SKM-1 (cell line): ENCODE results near the gene DNM3.
A peak's percentile ranks its signal among the peaks of the same experiment; 100 is the strongest.

Experiments
- DNase-seq: peaks from one replicate; lab custom pipeline; 2025; ENCODE audit not compliant: unreplicated experiment; lab: John Stamatoyannopoulos, UW

The DNM3 gene

DNA sequence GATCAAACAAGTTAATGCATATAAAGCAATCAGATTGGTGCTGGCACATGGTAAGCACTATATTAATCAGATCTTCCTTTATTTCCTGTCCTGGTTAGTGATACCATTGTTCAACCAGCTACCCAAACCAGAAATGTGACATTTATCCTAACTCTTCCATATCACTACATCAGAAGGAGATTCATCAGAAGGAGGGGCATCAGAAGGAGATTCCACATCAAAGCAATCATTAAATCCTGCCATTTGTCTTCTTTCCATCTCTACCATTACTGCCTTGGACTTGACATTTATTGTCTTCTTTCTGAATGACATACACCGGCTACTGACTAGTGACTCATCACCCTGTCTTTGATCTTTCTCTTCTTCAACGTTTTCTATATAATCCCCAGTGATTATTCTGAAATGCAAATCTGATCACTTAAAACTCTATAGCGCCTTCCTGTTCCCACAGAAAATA, 75.0 kb downstream of the DNM3 start:
- DNase-seq = no peak

DNA sequence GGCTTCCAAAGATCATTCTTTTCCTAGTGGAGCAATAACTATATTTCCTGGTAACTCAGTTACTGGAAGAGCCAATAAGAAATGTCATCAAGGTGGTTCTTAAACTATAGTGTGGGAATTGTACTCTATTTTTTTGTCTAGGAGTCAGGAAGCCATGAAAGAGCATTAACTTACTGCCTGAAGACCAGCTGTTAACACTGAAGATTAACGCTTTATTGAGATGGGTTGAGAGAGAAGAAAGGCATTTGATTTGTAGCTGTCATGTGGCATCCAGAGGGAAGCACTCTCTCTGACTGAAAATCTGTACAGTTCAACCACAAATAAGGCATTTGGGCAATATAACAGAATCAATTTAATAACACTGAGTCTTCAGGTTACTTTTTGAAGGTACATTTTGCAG, 76.0 kb downstream of the DNM3 start:
- DNase-seq = no peak

- DNase-seq = no peak
Measured at GRCh38 chr1:171919891-171920887, 78.9 kb downstream of the DNM3 start.

GRCh38 chr1:171922999-171923398, 81.7 kb downstream of the DNM3 start:
- DNase-seq = no peak

- DNase-seq = no peak
Measured at GRCh38 chr1:171929121-171929520, 87.8 kb downstream of the DNM3 start.

- DNase-seq = no peak
Measured at GRCh38 chr1:171931752-171932151, 90.5 kb downstream of the DNM3 start.

DNA sequence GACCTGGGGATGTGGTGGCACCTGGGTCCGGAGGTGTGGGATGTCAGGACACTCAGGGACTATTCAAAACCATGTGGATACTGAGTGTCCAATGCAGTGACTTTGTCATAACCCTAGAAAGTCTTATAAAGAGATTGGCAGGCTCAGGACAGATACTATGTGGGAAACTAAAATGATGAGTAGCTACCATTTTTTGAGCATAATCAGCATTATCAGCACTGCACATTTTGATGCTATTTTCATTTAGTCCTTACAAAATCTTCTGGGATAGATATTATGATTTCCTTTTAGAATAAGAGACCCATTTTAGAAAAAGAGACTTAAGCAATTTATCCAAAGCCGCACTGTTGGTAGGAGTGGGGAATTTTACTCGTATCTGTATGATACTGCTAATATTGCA, 93.4 kb downstream of the DNM3 start:
- no peak for DNase-seq

GRCh38 chr1:171935086-171935485, 93.8 kb downstream of the DNM3 start:
- no peak for DNase-seq

GRCh38 chr1:171935664-171936063, 94.4 kb downstream of the DNM3 start:
- no peak for DNase-seq

GRCh38 chr1:171937938-171938337, 96.6 kb downstream of the DNM3 start:
- no peak for DNase-seq

- no peak for DNase-seq
Measured at GRCh38 chr1:171939740-171940139, 98.4 kb downstream of the DNM3 start.

DNA sequence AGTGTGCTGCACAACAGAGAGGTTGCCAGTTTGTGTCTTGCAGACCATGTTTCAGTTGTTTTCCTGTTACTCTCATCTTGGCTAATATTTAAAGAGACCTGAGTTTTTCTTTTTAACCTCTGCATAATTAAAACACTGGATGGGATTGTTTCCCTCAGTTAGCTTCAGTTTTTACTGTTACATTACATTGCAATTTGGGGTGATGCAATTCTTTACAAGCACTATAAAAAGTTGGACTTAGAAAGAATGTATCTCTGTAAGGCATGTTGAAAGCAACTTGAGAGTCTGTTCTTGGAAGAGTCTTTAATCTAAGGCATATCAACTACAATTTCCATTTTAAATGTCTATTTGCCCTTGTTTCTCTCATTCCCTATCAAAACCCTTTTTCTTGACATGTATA, 99.1 kb downstream of the DNM3 start:
- no peak for DNase-seq

- no peak for DNase-seq
Measured at GRCh38 chr1:171941920-171942319, 100.6 kb downstream of the DNM3 start.

GRCh38 chr1:171943973-171944561, 102.8 kb downstream of the DNM3 start:
- no peak for DNase-seq

DNA sequence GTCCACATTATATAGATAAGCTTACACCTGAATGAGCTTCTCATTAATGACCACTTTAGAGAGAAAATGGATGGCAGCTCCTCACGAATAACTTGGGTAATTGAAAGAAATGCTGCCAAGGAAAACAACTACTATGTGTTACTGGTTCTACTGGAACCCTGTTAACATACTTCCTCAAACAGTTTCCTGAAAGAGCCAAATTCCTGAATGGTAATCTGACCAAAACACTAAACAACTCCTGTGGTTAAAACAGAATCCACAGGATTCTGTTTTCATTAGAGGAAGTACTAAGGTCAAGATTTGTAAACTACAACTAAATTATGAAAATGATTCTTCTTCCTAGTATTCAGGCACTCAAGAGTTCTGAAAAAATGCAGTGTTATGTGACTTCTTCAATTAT, 107.2 kb downstream of the DNM3 start:
- DNase-seq = peak; percentile 27

DNA sequence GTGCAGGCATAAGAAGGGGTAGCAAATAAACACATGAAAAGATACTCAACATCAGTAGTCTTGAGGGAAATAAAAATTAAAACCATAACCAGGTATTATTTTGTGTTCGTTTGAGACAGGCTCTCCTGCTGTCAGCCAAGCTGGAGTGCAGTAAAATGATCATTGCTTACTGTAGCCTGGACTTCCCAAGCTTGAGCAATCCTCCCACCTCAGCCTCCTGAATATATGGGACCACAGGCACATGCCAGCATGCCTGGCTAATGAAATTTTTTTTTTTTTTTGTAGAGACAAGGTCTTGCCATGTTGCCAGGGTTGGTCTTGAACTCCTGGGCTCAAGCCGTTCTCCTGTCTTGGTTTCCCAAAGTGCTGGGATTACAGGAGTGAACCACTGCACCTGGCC, 108.0 kb downstream of the DNM3 start:
- no peak for DNase-seq

- no peak for DNase-seq
Measured at GRCh38 chr1:171953835-171954234, 112.5 kb downstream of the DNM3 start.

DNA sequence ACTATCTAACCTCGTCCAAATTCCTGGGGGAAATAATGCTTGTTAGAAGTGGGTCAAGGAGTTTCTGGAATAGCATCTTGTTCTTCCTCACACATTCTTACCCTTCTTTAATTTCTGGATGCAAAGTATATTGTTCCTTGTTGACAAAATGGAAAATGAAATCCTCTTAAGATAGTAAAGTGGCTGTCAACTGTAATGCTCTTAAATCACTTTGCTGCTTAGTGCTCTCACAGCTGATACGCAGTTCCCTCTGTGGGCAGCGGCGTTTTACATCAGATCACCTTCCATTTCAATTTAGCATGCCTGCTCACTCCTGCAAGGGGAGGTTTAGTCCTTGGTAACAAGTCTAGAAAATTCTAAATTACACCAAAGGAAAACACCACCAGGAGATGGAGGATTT, 113.1 kb downstream of the DNM3 start:
- no peak for DNase-seq

DNA sequence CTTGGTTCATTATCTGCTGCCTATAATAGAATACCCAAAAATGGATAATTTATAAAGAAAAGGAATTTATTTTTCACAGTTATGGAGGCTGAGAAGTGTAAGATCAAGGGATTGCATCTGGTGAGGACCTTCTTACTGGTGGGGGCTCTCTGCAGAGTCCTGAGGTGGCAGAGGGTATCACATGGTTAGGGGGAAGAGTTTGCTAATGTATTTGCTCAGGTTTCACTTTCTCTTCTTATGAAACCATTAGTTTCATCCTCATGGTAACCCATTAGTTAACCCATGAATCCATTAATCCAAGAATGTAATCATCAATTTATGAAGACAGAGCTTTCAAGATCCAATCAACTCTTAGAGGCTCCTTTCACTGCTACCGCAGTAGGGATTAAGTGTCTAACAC, 120.6 kb downstream of the DNM3 start:
- no peak for DNase-seq

GRCh38 chr1:171963762-171964161, 122.5 kb downstream of the DNM3 start:
- no peak for DNase-seq

DNA sequence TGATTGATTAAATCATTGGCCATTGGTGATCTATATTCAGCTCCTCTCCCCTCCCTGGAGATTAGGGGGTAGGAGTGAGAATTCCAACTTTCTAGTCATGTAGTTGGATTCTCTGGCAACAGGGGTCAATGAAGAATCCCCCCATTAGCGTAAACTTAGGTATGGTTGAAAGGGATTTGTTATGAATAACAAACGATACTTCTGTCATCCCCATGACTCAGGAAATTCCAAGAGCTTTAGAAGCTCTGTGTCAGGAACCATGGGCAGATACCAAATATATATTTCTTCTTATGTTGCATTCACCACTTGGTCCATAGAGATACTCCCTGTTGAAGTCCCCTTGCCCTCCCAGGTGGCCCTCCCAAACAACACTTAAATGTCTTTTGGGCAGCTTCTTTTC, 124.5 kb downstream of the DNM3 start:
- DNase-seq = no peak

- no peak for DNase-seq
Measured at GRCh38 chr1:171966426-171967220, 125.3 kb downstream of the DNM3 start.
